Thyroid gland (tissue), 4 donors: ENCODE data around the gene FEM1A. TPM values are rescaled to one million over a fixed set of nuclear protein-coding genes. Genes with fewer than 3 reads are reported as not detected.
A peak's percentile ranks its signal among the peaks of the same experiment; 100 is the strongest.
"Not testable (repeated sequence)": the region's sequence is repeated elsewhere in the genome, so short reads cannot be mapped to it uniquely, and the experiment has no call there.

Experiments used
- DNase-seq, 2 donors: peaks; one replicate each; pipeline ENCODE4 v3.0.0-alpha.2; 2019
- H3K27ac ChIP-seq, 3 donors: fragments of 200-600 bp; sonication (generic); 1 replicate in 2 of 3; 2 replicates in 1 of 3; pipeline ENCODE4 v1.5.1; 2016 to 2019; ENCODE audit warnings: mild to moderate bottlenecking in 1 of 3, moderate library complexity in 1 of 3
- H3K27me3 ChIP-seq: fragments of 200-600 bp; sonication (generic); one replicate; pipeline ENCODE4 v1.5.1; 2019
- H3K36me3 ChIP-seq, 2 donors: fragments of 200-600 bp; sonication (generic); one replicate each; pipeline ENCODE4 v1.5.1; 2016 to 2019
- H3K4me1 ChIP-seq, 2 donors: fragments of 200-600 bp; sonication (generic); one replicate each; pipeline ENCODE4 v1.5.1; 2017 to 2019
- H3K4me3 ChIP-seq, 3 donors: fragments of 200-600 bp; sonication (generic); replicated peaks in 1 of 3; 1 replicate in 2 of 3; 2 replicates in 1 of 3; pipeline ENCODE4 v1.5.1; 2016; ENCODE audit warnings: mild to moderate bottlenecking in 1 of 3
- H3K9me3 ChIP-seq: fragments of 200-600 bp; sonication (generic); one replicate; pipeline ENCODE4 v1.5.1; 2017
- CTCF ChIP-seq, 6 experiments: fragments of 200-600 bp in 3 of 6; fragments of 450-650 bp in 3 of 6; sonication (generic) in 3 of 6; IDR thresholded peaks; one replicate each; pipeline ENCODE4 v1.5.1; 2016 to 2019; ENCODE audit warnings: antibody characterized with exemption in 6 of 6, mild to moderate bottlenecking in 2 of 6, inconsistent platforms in 1 of 6, moderate library complexity in 1 of 6
- POLR2A ChIP-seq, 2 donors: fragments of 450-650 bp; IDR thresholded peaks; one replicate each; pipeline ENCODE4 v1.6.1; 2017; ENCODE audit warnings: antibody characterized with exemption in 2 of 2, mild to moderate bottlenecking in 2 of 2, moderate library complexity in 1 of 2
- WGBS, 2 donors: methylation state at CpG; one replicate each; pipeline ENCODE4 v1.1.5; 2017; 5-methylcytosine and 5-hydroxymethylcytosine counted together
- intact Hi-C: fragments of 100-400 bp; cut with DNase I; formaldehyde crosslinking; loops from one replicate; pipeline ENCODE4 v1.15.1; 2023
- total RNA-seq, 4 donors: library from RNA; depleted of rRNA; stranded (reverse); fragments of >200 nt; gene quantifications; one replicate each; pipeline ENCODE4 v1.2.3, GENCODE V29; 2016

FEM1A gene
- total RNA-seq, 4 donors from 2014 or later, result 11.3 to 21.0 (median 15.8) TPM

GRCh38 chr19:4829001-4829712 lies 37.6 kb downstream of the FEM1A start:
- peak; percentile 51 to 63 for DNase-seq
- 52 to 59% methylated on average over 15 to 16 of the region's 16 CpGs for WGBS, 2 donors
- peak overlapping the region in 1 of 3 donors; percentile 29 for H3K27ac ChIP-seq
- no peaks in the 10 kb centered on the region for H3K36me3 ChIP-seq
- H3K27me3 ChIP-seq, result no peaks in the 10 kb centered on the region
- peak in 1 of 6 experiments; percentile 14 for TF ChIP-seq CTCF (IDR thresholded peaks at IDR 0.05)
- TF ChIP-seq POLR2A (IDR thresholded peaks at IDR 0.05), result no peak
- H3K9me3 ChIP-seq, result no peaks in the 10 kb centered on the region
- H3K4me1 ChIP-seq, result peaks cover 17 to 23% of the 10 kb centered on the region in 2 donors
- no peak overlapping the region for H3K4me3 ChIP-seq
- intact Hi-C loops, result no loop called here

- 90 to 95% methylated on average over 6 of the region's 6 CpGs for WGBS, 2 donors
Measured at GRCh38 chr19:4830332-4830731, 38.8 kb downstream of the FEM1A start.

DNA sequence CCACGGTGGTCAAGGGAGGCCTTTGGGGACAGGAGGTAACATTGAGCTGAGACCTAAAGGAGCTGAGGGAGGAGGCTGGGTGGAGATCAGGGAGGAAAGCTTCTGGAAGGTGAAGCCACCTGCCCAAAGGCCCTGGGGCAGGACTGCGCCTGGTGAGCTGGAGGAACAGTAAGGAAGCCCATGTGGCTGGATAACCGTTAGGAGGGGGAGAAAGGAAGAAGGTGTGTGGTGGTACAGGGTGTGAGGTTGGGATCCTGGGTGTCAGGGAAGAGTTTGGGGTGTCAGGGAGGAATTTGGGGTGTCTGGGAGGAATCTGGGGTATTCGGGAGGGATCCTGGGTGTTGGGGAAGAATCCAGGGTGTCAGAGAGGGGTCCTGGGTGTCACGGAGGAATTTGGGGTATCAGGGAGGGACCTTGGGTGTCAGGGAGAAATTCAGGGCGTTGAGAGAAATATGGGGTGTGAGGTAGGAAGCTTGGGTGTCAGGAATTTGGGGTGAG lies 39.3 kb downstream of the FEM1A start:
- Histone ChIP-seq H3K36me3 (no peaks in the 10 kb centered on the region), H3K27ac (peak overlapping the region; percentile 88 to 93 (median 88)), H3K4me3 (peak overlapping the region; percentile 53 to 99 (median 71)), H3K9me3 (no peaks in the 10 kb centered on the region), H3K4me1 (peaks cover 17 to 23% of the 10 kb centered on the region in 2 donors), H3K27me3 (no peaks in the 10 kb centered on the region)
- TF ChIP-seq POLR2A (IDR thresholded peaks at IDR 0.05), result no peak
- TF ChIP-seq CTCF (IDR thresholded peaks at IDR 0.05), result no peak
- DNase-seq, result no peak
- intact Hi-C loops, result no loop called here
- WGBS, 2 donors, result 67 to 79% methylated on average over 6 of the region's 6 CpGs

More at GRCh38 chr19:4830332-4830731, 38.8 kb downstream of the FEM1A start:
- no peaks in the 10 kb centered on the region for H3K27me3 ChIP-seq
- no peaks in the 10 kb centered on the region for H3K36me3 ChIP-seq
- peak overlapping the region in 2 of 3 donors; percentile 53 to 71 for H3K4me3 ChIP-seq
- intact Hi-C loops, result no loop called here
- peaks cover 17 to 23% of the 10 kb centered on the region in 2 donors for H3K4me1 ChIP-seq
- H3K27ac ChIP-seq, result peak overlapping the region; percentile 88 to 93 (median 88)
- no peaks in the 10 kb centered on the region for H3K9me3 ChIP-seq
- DNase-seq, result no peak
- TF ChIP-seq CTCF (IDR thresholded peaks at IDR 0.05), result no peak
- TF ChIP-seq POLR2A (IDR thresholded peaks at IDR 0.05), result no peak

DNA sequence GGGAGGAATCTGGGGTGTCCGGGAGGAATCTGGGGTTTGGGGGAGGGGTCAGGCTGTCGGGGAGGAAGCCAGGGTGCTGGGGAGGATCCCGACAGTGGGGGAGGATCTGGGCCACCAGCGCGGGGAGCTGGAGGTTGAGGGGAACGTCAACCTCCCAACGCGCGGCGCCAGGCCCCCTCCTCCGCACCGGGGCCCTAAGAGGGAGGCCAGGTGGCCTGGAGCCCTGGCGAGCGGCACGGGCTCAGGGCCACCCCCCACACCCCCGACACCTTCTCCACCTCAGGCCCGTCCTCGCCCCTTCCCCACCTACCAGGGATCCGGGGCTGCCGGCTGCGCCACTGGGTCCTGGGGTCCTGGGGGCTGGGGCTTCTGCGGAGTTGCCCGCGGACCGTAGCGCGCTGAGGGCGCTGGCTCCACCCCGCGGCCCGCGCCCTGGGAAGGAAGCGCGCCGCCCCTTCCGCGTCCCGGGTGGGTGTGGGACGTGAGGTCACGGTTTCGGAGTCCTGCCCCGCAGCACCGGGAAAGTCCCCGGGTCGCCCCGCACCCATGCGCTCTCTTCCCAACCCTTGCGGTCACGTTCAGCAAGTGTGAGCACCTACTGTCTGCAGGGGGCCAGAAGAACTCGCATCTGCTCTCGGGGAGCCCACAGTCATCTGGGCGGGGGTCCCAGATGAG lies 39.9 kb downstream of the FEM1A start, which contains the start of gene TICAM1:
TSS of gene TICAM1 (minus strand) at position 409 of the 675 bp plus-strand sequence. CDS start 13,335 bp downstream, outside the sequence.
- intact Hi-C loops, result no loop called here
- 0 to 3% methylated on average over 15 to 39 of the region's 52 CpGs for WGBS, 2 donors
- Histone ChIP-seq H3K4me3 (peak within 1 kb of the TSS; percentile 53 to 99 (median 71)), H3K27me3 (no peaks in the 10 kb centered on the region), H3K4me1 (peaks cover 17 to 23% of the 10 kb centered on the region in 2 donors), H3K27ac (peak within 1 kb of the TSS; percentile 88 to 93 (median 88)), H3K9me3 (no peaks in the 10 kb centered on the region), H3K36me3 (no peaks in the 10 kb centered on the region)
- peak; percentile 75 to 82 for DNase-seq
- TF ChIP-seq POLR2A (IDR thresholded peaks at IDR 0.05) (peak; percentile 29 to 68), CTCF (IDR thresholded peaks at IDR 0.05) (no peak)

- WGBS, 2 donors, result 28 to 41% methylated on average over 9 of the region's 9 CpGs
- intact Hi-C loops, H3K36me3 ChIP-seq, H3K27me3 ChIP-seq, H3K9me3 ChIP-seq, DNase-seq: not testable (repeated sequence)
- H3K4me3 ChIP-seq, result peak overlapping the region; percentile 53 to 99 (median 71)
- H3K4me1 ChIP-seq, result peaks cover 17 to 23% of the 10 kb centered on the region in 2 donors
- peak overlapping the region; percentile 88 to 93 (median 88) for H3K27ac ChIP-seq
Measured at GRCh38 chr19:4831979-4832340, 40.4 kb downstream of the FEM1A start.
